Tibial nerve (tissue), 4 donors: ENCODE data around the gene DFFB. TPM values are rescaled to one million over a fixed set of nuclear protein-coding genes. Genes with fewer than 3 reads are reported as not detected.
"Not testable (repeated sequence)": the region's sequence is repeated elsewhere in the genome, so short reads cannot be mapped to it uniquely, and the experiment has no call there.

ENCODE experiments used
- DNase-seq, 2 donors: peaks; one replicate each; pipeline ENCODE4 v3.0.0-alpha.2; 2019; ENCODE audit warnings: low spot score in 2 of 2
- H3K27ac ChIP-seq, 4 donors: fragments of 200-600 bp; sonication (generic) in 3 of 4; one replicate each; pipeline ENCODE4 v1.5.1; 2017 to 2019; ENCODE audit warnings: mild to moderate bottlenecking in 1 of 4
- H3K27me3 ChIP-seq, 2 donors: fragments of 200-600 bp; sonication (generic) in 1 of 2; one replicate each; pipeline versions ENCODE4 v1.5.1 to v1.6.0; 2017 to 2019
- H3K36me3 ChIP-seq, 3 donors: fragments of 200-600 bp; sonication (generic); one replicate each; pipeline ENCODE4 v1.5.1; 2018 to 2019
- H3K4me1 ChIP-seq, 4 donors: fragments of 200-600 bp; sonication (generic) in 3 of 4; one replicate each; pipeline ENCODE4 v1.5.1; 2017 to 2019
- H3K4me3 ChIP-seq, 4 donors: fragments of 200-600 bp; sonication (generic) in 3 of 4; one replicate each; pipeline ENCODE4 v1.5.1; 2017 to 2019; ENCODE audit warnings: mild to moderate bottlenecking in 1 of 4, moderate library complexity in 1 of 4
- H3K9me3 ChIP-seq, 4 donors: fragments of 200-600 bp; sonication (generic) in 3 of 4; one replicate each; pipeline ENCODE4 v1.5.1; 2017 to 2019
- EP300 ChIP-seq, 2 donors: sonication (generic); formaldehyde crosslinking; IDR thresholded peaks; one replicate each; pipeline ENCODE4 v1.6.1; 2017; ENCODE audit warnings: antibody characterized with exemption in 2 of 2, mild to moderate bottlenecking in 1 of 2
- POLR2A ChIP-seq, 2 donors: fragments of 450-650 bp; IDR thresholded peaks; one replicate each; pipeline ENCODE4 v1.6.1; 2017; ENCODE audit warnings: antibody characterized with exemption in 2 of 2, mild to moderate bottlenecking in 2 of 2, moderate library complexity in 2 of 2
- WGBS, 2 donors: methylation state at CpG; one replicate each; pipeline ENCODE4 v1.1.5; 2018; 5-methylcytosine and 5-hydroxymethylcytosine counted together
- total RNA-seq, 4 donors: library from RNA; depleted of rRNA; stranded (reverse); fragments of >200 nt; gene quantifications; one replicate each; pipeline ENCODE4 v1.1.0, GENCODE V29; 2016
- TF ChIP-seq, protein P1 (sequence below), 5 experiments: fragments of 200-600 bp in 3 of 5; fragments of 450-650 bp in 2 of 5; sonication (generic) in 3 of 5; IDR thresholded peaks; one replicate each; pipeline ENCODE4 v1.5.1; 2016 to 2019; ENCODE audit warnings: antibody characterized with exemption in 5 of 5, mild to moderate bottlenecking in 3 of 5, moderate library complexity in 2 of 5

Gene DFFB, protein sequence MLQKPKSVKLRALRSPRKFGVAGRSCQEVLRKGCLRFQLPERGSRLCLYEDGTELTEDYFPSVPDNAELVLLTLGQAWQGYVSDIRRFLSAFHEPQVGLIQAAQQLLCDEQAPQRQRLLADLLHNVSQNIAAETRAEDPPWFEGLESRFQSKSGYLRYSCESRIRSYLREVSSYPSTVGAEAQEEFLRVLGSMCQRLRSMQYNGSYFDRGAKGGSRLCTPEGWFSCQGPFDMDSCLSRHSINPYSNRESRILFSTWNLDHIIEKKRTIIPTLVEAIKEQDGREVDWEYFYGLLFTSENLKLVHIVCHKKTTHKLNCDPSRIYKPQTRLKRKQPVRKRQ
- 10 to 100 TPM in 3 of 4 donors, 1 to 10 TPM in 1; 7.0 to 17.7 (median 15.2) TPM for total RNA-seq

DNA sequence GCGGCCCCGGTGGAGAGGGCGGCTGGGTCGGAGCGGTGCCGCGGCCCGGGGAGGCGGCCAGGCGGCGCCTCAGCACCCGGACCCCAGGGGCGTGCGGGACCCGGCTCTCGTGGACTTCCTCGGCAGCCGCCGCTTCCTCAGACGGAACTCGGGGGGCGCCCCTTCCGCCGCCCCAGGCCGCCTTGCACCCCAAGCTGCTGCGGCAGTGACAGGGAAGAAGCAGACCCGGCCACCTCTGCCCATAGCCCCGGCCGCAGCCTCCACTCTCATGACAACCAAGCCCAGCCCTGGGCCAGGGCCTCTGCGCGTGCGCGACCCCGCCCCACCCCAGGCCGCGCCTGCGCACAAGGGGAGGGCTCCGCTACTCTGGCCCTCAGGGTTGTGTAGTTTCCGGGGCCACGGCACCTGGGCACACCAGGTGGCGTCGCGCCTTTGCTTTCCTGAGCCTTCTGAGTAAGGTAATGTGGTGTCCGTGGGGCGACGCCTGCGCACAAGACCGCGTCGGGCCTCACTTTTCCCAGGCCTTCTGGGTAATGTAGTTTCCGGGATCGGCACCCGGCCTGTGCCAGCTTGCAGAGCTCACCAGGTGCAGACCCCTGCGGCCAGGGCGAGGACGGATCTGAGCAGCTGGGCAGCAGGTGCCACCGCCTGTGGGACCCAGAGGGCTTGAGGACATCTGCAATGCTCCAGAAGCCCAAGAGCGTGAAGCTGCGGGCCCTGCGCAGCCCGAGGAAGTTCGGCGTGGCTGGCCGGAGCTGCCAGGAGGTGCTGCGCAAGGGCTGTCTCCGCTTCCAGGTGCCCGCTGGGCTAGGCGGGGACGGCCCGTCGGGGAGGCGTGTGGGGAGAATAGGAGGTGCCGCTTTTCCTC lies at the start of gene DFFB, which contains the start of gene CEP104:
Gene DFFB, plus strand, starts transcription at position 554 of the 868 bp plus-strand sequence. Its CDS starts 128 bp downstream, at position 682.
Gene CEP104, minus strand, starts transcription at position 289 of the 868 bp plus-strand sequence. CDS start 4,804 bp downstream, outside the sequence.
- DNase-seq = peak; percentile 66 to 75
- peak within 1 kb of the TSS; percentile 62 to 87 (median 71) for H3K4me3 ChIP-seq
- H3K4me1 ChIP-seq = peaks cover 0 to 37% (median 16%) of the 10 kb centered on the region in 4 donors
- no peaks in the 10 kb centered on the region for H3K27me3 ChIP-seq
- 1% methylated on average over 17 to 32 of the region's 73 CpGs for WGBS, 2 donors
- H3K27ac ChIP-seq = peak within 1 kb of the TSS; percentile 54 to 88 (median 86)
- H3K9me3 ChIP-seq = no peaks in the 10 kb centered on the region
- peaks cover 0 to 24% (median 0%) of the 10 kb centered on the region in 3 donors for H3K36me3 ChIP-seq
- TF ChIP-seq, protein P1, sequence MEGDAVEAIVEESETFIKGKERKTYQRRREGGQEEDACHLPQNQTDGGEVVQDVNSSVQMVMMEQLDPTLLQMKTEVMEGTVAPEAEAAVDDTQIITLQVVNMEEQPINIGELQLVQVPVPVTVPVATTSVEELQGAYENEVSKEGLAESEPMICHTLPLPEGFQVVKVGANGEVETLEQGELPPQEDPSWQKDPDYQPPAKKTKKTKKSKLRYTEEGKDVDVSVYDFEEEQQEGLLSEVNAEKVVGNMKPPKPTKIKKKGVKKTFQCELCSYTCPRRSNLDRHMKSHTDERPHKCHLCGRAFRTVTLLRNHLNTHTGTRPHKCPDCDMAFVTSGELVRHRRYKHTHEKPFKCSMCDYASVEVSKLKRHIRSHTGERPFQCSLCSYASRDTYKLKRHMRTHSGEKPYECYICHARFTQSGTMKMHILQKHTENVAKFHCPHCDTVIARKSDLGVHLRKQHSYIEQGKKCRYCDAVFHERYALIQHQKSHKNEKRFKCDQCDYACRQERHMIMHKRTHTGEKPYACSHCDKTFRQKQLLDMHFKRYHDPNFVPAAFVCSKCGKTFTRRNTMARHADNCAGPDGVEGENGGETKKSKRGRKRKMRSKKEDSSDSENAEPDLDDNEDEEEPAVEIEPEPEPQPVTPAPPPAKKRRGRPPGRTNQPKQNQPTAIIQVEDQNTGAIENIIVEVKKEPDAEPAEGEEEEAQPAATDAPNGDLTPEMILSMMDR (IDR thresholded peaks at IDR 0.05) = peak in 4 of 5 experiments; percentile 12 to 55 (median 20)
- TF ChIP-seq EP300 (IDR thresholded peaks at IDR 0.05) (peak; percentile 86 to 88), POLR2A (IDR thresholded peaks at IDR 0.05) (peak in 1 of 2 donors; percentile 62)

DNA sequence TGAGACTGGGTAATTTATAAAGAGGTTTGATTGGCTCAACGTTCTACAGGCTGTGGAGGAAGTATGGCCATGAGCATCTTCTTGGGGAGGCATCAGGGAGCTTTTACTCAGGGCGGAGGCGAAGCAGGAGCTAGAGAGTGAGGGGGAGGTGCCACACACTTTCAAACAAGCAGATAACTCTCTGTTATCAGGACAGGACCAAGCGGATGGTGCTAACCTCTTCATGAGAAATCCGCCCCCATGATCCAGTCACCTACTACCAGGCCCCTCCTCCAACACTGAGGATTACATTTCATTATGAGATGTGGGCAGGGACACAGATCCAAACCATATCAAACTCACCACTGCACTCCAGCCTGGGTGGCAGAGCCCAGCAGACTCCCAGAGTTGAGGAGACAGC lies 49.5 kb upstream of the DFFB start:
- Histone ChIP-seq H3K4me3 (no peak overlapping the region), H3K4me1 (peaks cover 0 to 2% (median 0%) of the 10 kb centered on the region in 4 donors), H3K9me3 (no peaks in the 10 kb centered on the region), H3K27me3 (peaks cover 0 to 6% of the 10 kb centered on the region in 2 donors), H3K27ac (no peak overlapping the region), H3K36me3 (no peaks in the 10 kb centered on the region)
- WGBS, 2 donors = 77 to 98% methylated on average over 4 to 5 of the region's 5 CpGs
- TF ChIP-seq EP300 (IDR thresholded peaks at IDR 0.05) = no peak
- no peak for DNase-seq

DNA sequence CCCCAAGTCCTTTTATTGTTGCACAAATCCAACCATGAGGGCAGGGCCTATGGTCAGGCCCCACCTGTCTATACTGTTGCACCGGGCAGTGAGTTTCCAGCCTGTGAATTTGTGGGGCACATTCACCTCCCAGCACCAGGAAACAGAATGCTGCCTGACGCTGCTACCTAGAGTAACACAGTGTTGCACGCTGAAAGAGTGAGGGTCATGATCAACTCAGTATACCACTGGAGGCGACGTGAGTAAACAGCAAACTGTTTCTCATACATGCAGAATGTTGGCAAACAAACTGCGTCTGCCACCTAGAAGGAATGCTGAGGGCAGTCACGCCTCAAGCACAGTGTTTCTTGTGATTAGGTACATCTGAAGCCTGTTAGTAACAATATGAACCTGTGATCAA lies 47.6 kb upstream of the DFFB start:
- no peak for DNase-seq
- WGBS, 2 donors = 62 to 70% methylated on average over 6 to 7 of the region's 7 CpGs

DNA sequence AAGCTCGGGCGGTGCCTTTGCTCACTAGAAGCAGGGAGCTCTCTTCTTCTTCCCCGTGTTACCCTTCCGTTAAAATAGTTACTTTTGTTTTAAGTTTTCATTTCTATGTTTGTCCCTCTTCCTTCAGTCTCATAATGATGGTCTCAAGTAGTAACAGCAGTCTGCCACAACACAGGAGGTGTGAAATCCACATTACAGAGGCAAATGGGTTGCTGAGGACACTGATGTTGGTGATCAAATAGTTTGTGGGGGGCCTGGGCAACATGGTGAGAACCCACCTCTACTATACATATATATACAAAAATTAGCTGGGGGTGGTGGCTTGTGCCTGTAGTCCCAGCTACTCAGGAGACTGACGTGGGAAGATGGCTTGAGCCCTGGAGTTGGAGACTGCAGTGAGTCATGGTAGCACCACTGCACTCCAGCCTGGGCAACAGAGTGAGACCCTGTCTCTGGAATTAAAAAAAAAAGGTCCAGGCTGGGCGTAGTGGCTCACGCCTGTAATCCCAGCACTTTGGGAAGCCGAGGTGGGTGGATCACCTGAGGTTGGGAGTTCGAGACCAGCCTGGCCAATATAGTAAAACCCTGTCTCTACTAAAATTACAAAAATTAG lies 47.0 kb upstream of the DFFB start:
- not testable (repeated sequence) for H3K27me3 ChIP-seq, H3K9me3 ChIP-seq, H3K4me1 ChIP-seq, H3K4me3 ChIP-seq, H3K27ac ChIP-seq, DNase-seq
- H3K36me3 ChIP-seq = peaks cover 0 to 21% (median 0%) of the 10 kb centered on the region in 3 donors
- WGBS, 2 donors = 81 to 82% methylated on average over 9 of the region's 9 CpGs

More for the DNA sequence above, 47.6 kb upstream of the DFFB start:
- TF ChIP-seq, protein P1 (IDR thresholded peaks at IDR 0.05) = no peak
- TF ChIP-seq EP300 (IDR thresholded peaks at IDR 0.05) (no peak), POLR2A (IDR thresholded peaks at IDR 0.05) (no peak)
- Histone ChIP-seq H3K36me3 (peaks cover 0 to 15% (median 0%) of the 10 kb centered on the region in 3 donors), H3K9me3 (no peaks in the 10 kb centered on the region), H3K4me1 (no peaks in the 10 kb centered on the region), H3K27ac (no peak overlapping the region), H3K4me3 (no peak overlapping the region), H3K27me3 (peaks cover 0 to 5% of the 10 kb centered on the region in 2 donors)

DNA sequence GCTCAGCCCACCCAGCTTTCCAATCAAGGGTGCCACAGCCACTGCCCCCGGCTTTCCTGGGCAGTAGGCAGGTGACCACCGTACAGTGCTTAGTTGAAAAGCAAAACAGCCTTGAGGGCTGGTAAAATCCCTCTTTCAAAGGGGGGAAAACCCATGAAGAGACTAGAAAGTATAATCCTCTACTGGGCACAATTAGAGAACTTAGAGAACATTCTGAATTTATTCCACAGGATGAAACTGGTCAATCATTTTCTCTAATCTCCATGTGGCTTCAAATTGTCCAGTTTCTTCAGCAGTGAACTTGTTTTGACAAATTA lies 45.7 kb upstream of the DFFB start:
- Histone ChIP-seq H3K36me3 (peaks cover 0 to 34% (median 0%) of the 10 kb centered on the region in 3 donors), H3K27me3 (no peaks in the 10 kb centered on the region), H3K4me3 (no peak overlapping the region), H3K27ac (no peak overlapping the region), H3K9me3 (no peaks in the 10 kb centered on the region), H3K4me1 (no peaks in the 10 kb centered on the region)
- WGBS, 2 donors = 29 to 58% methylated on average over 2 of the region's 2 CpGs
- TF ChIP-seq, protein P1 (IDR thresholded peaks at IDR 0.05) = no peak
- TF ChIP-seq POLR2A (IDR thresholded peaks at IDR 0.05) = no peak
- TF ChIP-seq EP300 (IDR thresholded peaks at IDR 0.05) = no peak
- DNase-seq = no peak
